Uterus (tissue), 4 donors: Measurements from ENCODE around the gene AGBL4. TPM values are rescaled to one million over a fixed set of nuclear protein-coding genes. Genes with fewer than 3 reads are reported as not detected.

Source experiments
- DNase-seq, 2 donors: peaks; one replicate each; pipeline ENCODE4 v3.0.0-alpha.2; 2019 to 2020
- H3K27ac ChIP-seq, 2 donors: fragments of 200-600 bp; sonication (generic); 1 replicate in 1 of 2; 2 replicates in 1 of 2; pipeline ENCODE4 v1.5.1; 2016 to 2018
- H3K27me3 ChIP-seq, 2 donors: fragments of 200-600 bp; sonication (generic); one replicate each; pipeline ENCODE4 v1.5.1; 2018 to 2019; ENCODE audit warnings: control low read depth in 1 of 2
- H3K36me3 ChIP-seq, 2 donors: fragments of 200-600 bp; sonication (generic); one replicate each; pipeline ENCODE4 v1.5.1; 2019; ENCODE audit warnings: control low read depth in 1 of 2
- H3K4me1 ChIP-seq, 2 donors: fragments of 200-600 bp; sonication (generic); one replicate each; pipeline ENCODE4 v1.5.1; 2018 to 2019; ENCODE audit warnings: control low read depth in 1 of 2
- H3K4me3 ChIP-seq, 2 donors: fragments of 200-600 bp; sonication (generic); 1 replicate in 1 of 2; 2 replicates in 1 of 2; pipeline ENCODE4 v1.5.1; 2018 to 2019; ENCODE audit warnings: mild to moderate bottlenecking in 1 of 2
- H3K9me3 ChIP-seq, 2 donors: fragments of 200-600 bp; sonication (generic); one replicate each; pipeline ENCODE4 v1.5.1; 2019; ENCODE audit warnings: control low read depth in 1 of 2
- POLR2A ChIP-seq, 2 donors: fragments of 450-650 bp; IDR thresholded peaks; one replicate each; pipeline ENCODE4 v1.6.1; 2016; ENCODE audit warnings: antibody characterized with exemption in 2 of 2, mild to moderate bottlenecking in 1 of 2, moderate library complexity in 1 of 2
- intact Hi-C: fragments of 100-400 bp; cut with DNase I; formaldehyde crosslinking; loops from one replicate; pipeline ENCODE4 v1.15.1; 2023; ENCODE audit warnings: low total_unique reads
- total RNA-seq, 4 donors: library from RNA; depleted of rRNA in 3 of 4; stranded (reverse); fragments of >200 nt in 3 of 4; gene quantifications; one replicate each; pipeline versions ENCODE4 v1.1.0 to v1.2.4, GENCODE V29; 2014 to 2023
- TF ChIP-seq, protein P1 (sequence below), 4 experiments: fragments of 200-600 bp in 2 of 4; fragments of 450-650 bp in 2 of 4; sonication (generic) in 2 of 4; IDR thresholded peaks; one replicate each; pipeline ENCODE4 v1.5.1; 2016 to 2019; ENCODE audit warnings: antibody characterized with exemption in 4 of 4, mild to moderate bottlenecking in 2 of 4, moderate library complexity in 1 of 4
- donor health status: DM: yes; HTN: yes; CAD: no.

Gene AGBL4
- total RNA-seq, 4 donors from 2014 or later, result 0.85 to 1.9 TPM; not detected in 2

DNA sequence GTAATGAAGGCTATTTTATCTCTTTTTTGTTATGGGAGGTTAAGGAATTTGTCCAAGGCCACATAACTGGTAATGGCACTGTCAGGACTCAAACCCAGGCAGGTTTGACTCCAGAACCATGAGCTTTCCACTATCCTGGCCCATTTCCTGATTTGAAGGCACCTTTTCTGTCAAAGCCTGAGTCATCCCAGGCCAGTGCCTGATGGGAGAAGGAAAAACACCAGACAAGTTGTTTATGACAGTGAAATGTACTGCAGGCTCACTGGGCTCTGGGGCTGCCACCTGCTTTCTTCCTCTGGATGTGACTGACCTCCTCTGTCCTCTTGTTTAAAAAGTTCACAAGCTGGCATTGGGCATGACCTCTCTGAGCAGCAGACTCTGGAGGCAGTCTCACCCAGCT is 1479.9 kb downstream of the AGBL4 start:
- no peak for DNase-seq
- intact Hi-C loops, result no loop called here
- no peaks in the 10 kb centered on the region for H3K4me1 ChIP-seq

DNA sequence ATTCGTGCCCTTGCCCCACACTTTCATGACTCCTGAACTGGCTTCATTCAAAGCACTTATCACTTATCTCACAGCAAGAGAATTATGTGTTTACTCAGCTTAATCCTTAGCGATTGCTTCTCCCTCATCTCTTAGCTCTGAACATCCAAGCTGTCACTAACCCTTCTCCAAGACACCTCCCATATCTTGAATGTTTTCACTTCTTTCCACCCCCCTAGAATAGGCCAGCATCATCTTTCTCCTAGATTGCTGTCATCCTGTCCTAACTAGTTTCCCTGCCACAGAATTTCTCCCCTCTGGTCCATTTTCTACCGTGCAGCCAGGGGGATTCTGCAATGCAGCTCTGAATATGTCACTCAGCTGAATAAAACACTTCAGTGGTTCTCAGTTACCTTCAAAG is 1483.2 kb downstream of the AGBL4 start:
- H3K4me1 ChIP-seq, result no peaks in the 10 kb centered on the region
- intact Hi-C loops, result no loop called here
- DNase-seq, result no peak

More for the DNA sequence above, 1479.9 kb downstream of the AGBL4 start:
- TF ChIP-seq, protein P1, sequence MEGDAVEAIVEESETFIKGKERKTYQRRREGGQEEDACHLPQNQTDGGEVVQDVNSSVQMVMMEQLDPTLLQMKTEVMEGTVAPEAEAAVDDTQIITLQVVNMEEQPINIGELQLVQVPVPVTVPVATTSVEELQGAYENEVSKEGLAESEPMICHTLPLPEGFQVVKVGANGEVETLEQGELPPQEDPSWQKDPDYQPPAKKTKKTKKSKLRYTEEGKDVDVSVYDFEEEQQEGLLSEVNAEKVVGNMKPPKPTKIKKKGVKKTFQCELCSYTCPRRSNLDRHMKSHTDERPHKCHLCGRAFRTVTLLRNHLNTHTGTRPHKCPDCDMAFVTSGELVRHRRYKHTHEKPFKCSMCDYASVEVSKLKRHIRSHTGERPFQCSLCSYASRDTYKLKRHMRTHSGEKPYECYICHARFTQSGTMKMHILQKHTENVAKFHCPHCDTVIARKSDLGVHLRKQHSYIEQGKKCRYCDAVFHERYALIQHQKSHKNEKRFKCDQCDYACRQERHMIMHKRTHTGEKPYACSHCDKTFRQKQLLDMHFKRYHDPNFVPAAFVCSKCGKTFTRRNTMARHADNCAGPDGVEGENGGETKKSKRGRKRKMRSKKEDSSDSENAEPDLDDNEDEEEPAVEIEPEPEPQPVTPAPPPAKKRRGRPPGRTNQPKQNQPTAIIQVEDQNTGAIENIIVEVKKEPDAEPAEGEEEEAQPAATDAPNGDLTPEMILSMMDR (IDR thresholded peaks at IDR 0.05), result no peak
- no peak for TF ChIP-seq POLR2A (IDR thresholded peaks at IDR 0.05)
- H3K9me3 ChIP-seq, result no peaks in the 10 kb centered on the region
- no peaks in the 10 kb centered on the region for H3K27me3 ChIP-seq
- no peak overlapping the region for H3K27ac ChIP-seq
- no peaks in the 10 kb centered on the region for H3K36me3 ChIP-seq
- H3K4me3 ChIP-seq, result no peak overlapping the region

DNA sequence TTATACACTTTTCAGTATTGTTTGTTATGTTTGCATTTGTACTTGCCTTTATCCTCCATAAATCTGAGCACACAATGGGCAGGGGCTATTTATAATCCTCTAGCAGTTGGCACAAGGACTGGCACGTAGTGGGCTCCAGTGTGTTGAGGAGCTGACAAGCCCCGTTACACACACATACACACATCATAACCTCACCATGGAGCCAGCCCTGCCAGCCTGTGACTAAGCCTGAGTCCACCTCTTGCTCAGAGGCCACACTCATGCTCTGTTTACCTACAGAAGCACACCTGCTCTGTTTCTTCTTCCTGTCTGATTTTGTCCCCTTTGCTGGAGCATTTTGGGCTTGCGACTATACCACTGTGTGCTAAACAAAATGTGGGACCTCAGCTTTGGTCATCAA is 1487.3 kb downstream of the AGBL4 start:
- intact Hi-C loops, result no loop called here
- TF ChIP-seq, protein P1 (IDR thresholded peaks at IDR 0.05), result no peak
- TF ChIP-seq POLR2A (IDR thresholded peaks at IDR 0.05), result no peak
- DNase-seq, result no peak
- no peaks in the 10 kb centered on the region for H3K9me3 ChIP-seq
- H3K4me3 ChIP-seq, result no peak overlapping the region
- H3K36me3 ChIP-seq, result no peaks in the 10 kb centered on the region
- H3K4me1 ChIP-seq, result no peaks in the 10 kb centered on the region
- H3K27me3 ChIP-seq, result no peaks in the 10 kb centered on the region
- no peak overlapping the region for H3K27ac ChIP-seq

More for the DNA sequence above, 1483.2 kb downstream of the AGBL4 start:
- no peak for TF ChIP-seq POLR2A (IDR thresholded peaks at IDR 0.05)
- TF ChIP-seq, protein P1 (IDR thresholded peaks at IDR 0.05), result no peak
- Histone ChIP-seq H3K36me3 (no peaks in the 10 kb centered on the region), H3K27me3 (no peaks in the 10 kb centered on the region), H3K27ac (no peak overlapping the region), H3K9me3 (no peaks in the 10 kb centered on the region), H3K4me3 (no peak overlapping the region)

DNA sequence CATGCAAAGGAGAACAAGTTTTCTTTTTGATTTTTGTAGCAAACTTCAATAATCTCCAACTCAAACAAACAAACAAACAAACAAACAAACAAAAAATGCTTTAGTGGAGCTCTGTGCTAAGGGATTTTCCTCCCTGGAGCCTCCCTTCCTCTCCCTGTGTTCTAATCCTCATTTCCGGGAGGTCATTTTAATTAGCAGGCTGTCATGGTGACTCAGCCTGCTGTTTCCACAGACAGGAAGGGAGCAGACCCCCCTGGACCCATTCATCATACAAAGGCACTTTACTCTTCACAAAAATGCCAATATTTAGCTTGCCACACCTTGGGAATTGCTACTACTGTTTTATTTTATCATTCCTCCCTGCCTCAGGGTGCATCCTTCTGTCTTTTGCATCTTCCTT is 1490.8 kb downstream of the AGBL4 start:
- Histone ChIP-seq H3K9me3 (no peaks in the 10 kb centered on the region), H3K4me1 (no peaks in the 10 kb centered on the region), H3K27ac (no peak overlapping the region), H3K36me3 (no peaks in the 10 kb centered on the region), H3K27me3 (no peaks in the 10 kb centered on the region), H3K4me3 (no peak overlapping the region)
- TF ChIP-seq, protein P1 (IDR thresholded peaks at IDR 0.05), result no peak
- TF ChIP-seq POLR2A (IDR thresholded peaks at IDR 0.05), result no peak
- no peak for DNase-seq
- intact Hi-C loops, result no loop called here

DNA sequence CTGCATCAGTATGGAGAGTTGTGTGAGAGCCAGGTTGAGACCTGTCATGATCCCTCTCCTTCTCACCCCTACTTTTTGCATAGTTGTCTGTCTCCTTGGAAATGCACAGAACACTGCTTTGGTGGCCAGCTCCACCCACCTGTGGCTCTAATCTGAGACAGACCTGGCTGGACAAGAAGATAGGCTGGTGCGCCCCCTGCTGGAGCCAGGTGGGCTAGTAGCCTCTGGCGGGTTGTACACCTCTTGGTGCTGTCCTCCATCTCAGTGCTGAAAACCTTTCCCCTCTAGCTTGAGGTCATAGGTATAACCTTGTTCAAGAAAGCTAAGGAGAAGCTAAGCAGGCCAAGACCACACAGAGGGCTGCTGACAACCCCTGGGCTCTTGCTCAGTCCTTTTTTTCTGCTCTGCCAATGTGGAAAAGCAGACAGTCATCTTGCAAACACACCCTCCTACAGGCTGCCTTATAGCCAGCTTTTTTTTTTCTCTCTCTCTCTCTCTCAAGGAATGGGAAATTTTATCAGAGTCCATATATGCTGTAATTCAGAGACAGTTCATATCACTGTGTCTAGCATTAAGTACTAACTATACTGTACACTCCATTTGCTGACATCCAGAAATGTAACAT is 1492.9 kb downstream of the AGBL4 start:
- no peaks in the 10 kb centered on the region for H3K4me1 ChIP-seq
- no peaks in the 10 kb centered on the region for H3K36me3 ChIP-seq
- no peaks in the 10 kb centered on the region for H3K27me3 ChIP-seq
- intact Hi-C loops, result no loop called here
- TF ChIP-seq, protein P1 (IDR thresholded peaks at IDR 0.05), result no peak
- TF ChIP-seq POLR2A (IDR thresholded peaks at IDR 0.05), result no peak
- DNase-seq, result no peak
- no peaks in the 10 kb centered on the region for H3K9me3 ChIP-seq
- no peak overlapping the region for H3K4me3 ChIP-seq
- H3K27ac ChIP-seq, result no peak overlapping the region
